NCI-H446 treated with DMSO at 0.1 percent for 48 hours (cell line): ENCODE results near the gene A2ML1.
A peak's percentile ranks its signal among the peaks of the same experiment; 100 is the strongest.
"Not testable (repeated sequence)": the region's sequence is repeated elsewhere in the genome, so short reads cannot be mapped to it uniquely, and the experiment has no call there.

Source experiments
- DNase-seq: peaks from one replicate; lab custom pipeline; 2025; lab: John Stamatoyannopoulos, UW

Gene A2ML1

DNA sequence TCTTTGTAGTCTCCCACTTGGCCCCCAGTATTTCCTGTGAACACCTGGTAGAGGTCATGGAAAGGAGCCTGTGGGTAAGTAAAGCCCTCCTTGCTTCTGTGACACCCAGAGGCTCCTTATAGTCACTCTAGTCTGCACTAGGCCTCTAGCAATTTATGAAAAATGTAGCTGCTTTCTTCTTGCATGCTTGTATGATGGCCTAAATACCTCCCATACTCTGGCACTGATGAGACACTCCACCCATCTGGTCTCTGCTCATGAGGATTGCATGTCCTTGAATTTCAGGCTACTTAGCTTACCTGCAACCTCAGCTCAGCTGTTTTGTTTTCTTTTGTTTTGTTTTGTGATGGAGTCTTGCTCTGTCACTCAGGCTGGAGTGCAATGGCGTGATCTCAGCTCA lies 4.6 kb upstream of the A2ML1 start:
- DNase-seq: no peak

GRCh38 chr12:8818526-8818925 lies 3.9 kb upstream of the A2ML1 start:
- no peak for DNase-seq

GRCh38 chr12:8819666-8819980 lies 2.8 kb upstream of the A2ML1 start:
- no peak for DNase-seq

DNA sequence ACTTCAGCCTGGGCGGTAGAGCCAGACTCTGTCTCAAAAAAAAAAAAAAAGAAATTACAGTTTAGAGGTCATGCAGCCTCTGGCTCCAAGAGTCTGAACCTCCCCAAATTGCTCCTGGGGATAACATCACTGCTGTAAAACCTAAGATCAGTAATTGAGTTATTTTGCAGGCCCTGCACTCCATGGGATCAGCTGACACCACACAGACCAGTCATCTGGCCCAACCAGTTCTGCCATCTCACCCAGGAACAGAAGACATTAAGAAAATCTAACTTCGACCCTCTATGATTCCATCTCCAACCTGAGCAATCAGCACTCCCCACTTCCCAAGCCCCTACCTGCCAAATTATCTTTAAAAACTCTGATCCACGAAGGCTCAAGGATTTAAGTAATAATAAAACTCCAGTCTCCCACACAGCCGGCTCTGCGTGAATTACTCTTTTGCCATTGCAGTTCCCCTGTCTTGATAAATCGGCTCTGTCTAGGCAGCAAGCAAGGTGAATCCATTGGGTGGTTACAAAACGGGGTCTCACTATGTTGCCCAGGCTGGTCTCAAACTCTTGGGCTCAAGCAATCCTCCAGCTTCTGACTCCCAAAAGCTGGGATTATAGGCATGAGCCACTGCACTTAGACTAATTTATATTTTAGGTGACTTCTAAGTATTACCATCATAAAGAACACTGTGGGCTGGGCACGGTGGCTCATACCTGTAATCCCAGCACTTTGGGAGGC lies 1.6 kb upstream of the A2ML1 start:
- DNase-seq: not testable (repeated sequence)

DNA sequence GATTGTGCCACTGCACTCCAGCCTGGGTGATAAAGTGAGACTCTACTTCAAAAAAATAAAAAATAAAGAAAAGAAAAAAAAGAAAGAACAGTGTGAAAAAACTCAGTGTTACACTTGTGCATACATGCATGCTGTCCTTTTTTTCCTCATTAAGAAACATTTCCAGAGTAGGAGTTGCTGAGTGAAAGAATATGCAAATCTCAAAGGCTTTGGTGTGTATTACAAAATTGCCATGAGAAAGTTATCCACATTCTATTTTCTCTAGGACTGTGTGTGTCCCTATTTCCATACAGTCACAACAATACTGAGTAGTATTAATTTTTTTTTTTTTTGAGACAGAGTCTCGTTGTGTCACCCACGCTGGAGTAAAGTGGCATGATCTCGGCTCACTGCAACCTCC lies 830 bp upstream of the A2ML1 start:
- DNase-seq: no peak

- peak; percentile 6 for DNase-seq
Observed at GRCh38 chr12:8823565-8824300, 1.3 kb downstream of the A2ML1 start.

DNA sequence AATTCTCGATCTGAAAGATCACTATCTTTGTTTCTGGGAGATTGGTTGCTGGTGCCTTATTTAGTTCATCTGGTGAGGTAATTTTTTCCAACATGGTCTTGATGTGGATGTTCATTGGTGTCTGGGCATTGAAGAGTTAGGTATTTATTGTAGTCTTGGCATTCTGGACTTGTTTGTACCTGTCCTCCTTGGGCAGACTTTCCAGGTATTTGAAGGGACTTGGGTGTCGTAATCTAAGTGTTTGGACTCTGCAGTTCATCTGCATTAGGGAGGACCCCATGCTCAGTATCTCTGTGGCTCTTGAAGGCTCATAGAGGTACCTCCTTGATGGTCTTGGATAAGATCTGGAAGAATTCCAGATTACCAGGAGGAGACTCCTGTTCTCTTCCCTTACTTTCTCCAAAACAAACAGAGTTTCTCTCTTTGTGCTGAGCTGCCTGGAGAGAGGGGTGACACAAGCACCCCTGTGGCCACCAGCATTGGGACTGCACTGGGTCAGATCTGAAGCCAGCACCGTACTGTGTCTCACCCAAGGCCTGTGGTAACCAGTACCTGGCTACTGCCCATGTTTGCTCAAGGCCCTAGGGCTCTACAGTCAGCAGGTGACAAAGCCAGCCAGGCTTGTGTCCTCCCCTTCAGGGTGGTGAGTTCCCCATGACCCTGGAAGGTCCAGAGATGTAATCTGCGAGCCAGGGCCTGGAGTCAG lies 5.3 kb downstream of the A2ML1 start:
- DNase-seq: no peak

GRCh38 chr12:8828257-8829124 lies 6.1 kb downstream of the A2ML1 start:
- DNase-seq: no peak

DNA sequence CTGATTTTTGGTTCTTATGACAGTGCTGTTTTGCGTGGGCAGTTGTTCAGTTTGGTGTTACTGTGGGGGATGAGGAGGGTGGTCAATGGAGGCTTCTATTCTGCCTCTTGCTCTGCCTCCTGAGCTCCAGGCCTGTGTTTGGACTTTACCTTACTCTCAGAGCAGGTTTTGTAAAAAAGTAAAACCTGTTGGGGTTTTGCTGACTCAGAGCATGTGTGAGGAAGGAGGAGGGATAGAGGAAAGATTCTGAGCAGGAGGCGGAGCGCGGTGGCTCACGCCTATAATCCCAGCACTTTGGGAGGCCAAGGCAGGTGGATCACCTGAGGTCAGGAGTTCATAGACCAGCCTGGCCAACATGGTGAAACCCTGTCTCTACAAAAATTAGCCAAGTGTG lies 6.7 kb downstream of the A2ML1 start:
- no peak for DNase-seq

DNA sequence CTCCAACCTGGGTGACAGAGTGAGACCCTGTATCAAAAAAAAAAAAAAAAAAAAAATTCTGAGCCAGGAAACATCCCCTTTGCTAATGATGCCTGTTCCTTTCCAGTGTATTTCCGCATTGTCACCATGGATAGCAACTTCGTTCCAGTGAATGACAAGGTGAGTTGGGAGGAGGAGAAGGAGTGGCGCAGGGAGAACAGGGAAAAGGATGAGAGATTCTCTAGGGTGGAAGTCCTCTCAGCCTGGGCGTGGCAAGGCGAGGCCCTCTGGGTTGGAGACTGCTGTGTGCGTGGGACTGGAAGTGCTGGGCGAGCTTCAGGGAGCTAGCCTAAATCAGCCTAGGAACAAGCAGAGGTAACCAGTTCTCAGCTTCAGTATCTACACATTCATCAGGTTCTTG lies 7.2 kb downstream of the A2ML1 start:
- no peak for DNase-seq

- no peak for DNase-seq
Observed at GRCh38 chr12:8831116-8831515, 8.7 kb downstream of the A2ML1 start.

- DNase-seq: no peak
Observed at GRCh38 chr12:8832500-8832899, 10.1 kb downstream of the A2ML1 start.

GRCh38 chr12:8834230-8834629 lies 11.8 kb downstream of the A2ML1 start:
- no peak for DNase-seq

DNA sequence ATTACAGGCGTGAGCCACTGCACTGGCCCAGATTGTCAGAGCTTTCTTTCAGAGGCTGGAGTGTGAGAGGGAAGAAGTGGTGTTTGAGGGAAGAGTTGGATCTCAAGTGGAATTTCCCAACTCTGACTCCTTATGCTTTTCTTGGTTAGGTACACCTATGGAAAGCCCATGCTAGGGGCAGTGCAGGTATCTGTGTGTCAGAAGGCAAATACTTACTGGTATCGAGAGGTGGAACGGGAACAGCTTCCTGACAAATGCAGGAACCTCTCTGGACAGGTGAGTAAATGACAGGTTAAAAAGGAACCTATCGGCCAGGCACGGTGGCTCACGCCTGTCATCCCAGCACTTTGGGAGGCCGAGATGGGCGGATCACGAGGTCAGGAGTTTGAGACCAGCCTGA lies 14.9 kb downstream of the A2ML1 start:
- DNase-seq: no peak

- no peak for DNase-seq
Observed at GRCh38 chr12:8840321-8840720, 17.9 kb downstream of the A2ML1 start.

GRCh38 chr12:8840938-8841633 lies 18.7 kb downstream of the A2ML1 start:
- DNase-seq: no peak

DNA sequence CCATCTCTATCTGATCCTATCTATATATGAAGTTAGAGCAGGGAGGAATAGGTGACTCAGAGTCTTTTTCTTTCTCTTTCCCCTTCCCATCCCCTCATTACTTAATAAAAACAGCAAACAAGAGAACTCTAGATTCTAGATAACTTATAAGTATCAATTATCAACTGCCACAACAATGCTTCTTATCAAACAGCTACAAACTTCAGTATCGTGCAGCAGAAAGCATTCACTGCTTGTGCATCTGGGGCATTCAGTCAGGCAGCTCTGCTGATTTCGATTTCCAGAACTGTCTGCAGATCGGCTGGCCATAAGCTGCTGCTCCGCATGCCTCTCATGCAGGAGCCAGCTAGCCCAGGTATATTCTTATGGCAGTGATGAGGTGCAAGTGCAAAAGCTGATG lies 19.4 kb downstream of the A2ML1 start:
- DNase-seq: no peak

- DNase-seq: no peak
Observed at GRCh38 chr12:8844665-8845064, 22.2 kb downstream of the A2ML1 start.

DNA sequence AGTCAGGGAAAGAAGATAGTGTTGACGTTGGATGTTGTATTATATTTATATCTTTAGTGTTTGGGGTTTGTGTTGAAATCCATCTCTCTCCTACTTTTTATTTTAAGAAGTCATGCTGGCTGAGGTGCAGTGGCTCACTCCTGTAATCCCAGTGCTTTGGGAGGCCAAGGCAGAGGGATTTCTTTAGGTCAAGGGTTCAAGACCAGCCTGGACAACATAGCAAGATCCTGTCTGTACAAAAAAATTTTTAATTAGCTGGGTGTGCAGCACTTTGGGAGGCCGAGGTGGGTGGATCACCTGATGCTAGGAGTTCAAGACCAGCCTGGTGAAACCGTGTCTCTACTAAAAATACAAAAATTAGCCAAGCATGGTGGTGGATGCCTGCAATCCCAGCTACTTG lies 23.9 kb downstream of the A2ML1 start:
- DNase-seq: no peak

DNA sequence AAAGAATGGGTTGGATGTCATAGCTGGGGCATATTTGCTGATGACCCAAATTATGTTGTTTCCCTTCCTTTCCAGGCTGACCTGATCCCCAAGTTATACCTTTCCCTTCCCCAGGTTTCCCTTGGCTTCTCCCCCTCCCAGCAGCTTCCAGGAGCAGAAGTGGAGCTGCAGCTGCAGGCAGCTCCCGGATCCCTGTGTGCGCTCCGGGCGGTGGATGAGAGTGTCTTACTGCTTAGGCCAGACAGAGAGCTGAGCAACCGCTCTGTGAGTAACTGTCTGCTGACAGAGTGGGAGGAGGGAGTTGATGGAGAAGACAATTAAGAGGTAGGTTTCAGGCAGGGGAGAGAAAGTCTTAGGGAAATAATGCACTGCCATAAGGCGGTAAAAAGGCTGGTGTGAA lies 25.0 kb downstream of the A2ML1 start:
- no peak for DNase-seq

DNA sequence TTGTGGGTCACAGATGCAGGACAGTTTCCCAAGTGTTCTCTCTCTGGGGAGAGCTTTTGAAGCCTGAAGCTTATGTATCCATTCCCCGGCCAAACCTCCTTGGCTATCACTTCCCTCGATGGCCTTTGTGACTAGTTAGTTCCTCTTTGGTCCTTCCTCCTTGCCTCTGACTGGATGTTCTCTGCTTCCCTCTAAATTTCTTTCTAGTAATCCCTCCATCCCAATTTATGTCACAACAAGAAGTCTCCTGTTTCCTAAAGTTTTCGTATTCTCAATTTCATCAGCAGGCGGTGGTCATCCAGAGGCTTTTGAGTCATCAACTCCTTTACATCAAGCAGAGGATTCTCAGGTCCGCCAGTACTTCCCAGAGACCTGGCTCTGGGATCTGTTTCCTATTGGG lies 27.5 kb downstream of the A2ML1 start:
- DNase-seq: no peak

DNA sequence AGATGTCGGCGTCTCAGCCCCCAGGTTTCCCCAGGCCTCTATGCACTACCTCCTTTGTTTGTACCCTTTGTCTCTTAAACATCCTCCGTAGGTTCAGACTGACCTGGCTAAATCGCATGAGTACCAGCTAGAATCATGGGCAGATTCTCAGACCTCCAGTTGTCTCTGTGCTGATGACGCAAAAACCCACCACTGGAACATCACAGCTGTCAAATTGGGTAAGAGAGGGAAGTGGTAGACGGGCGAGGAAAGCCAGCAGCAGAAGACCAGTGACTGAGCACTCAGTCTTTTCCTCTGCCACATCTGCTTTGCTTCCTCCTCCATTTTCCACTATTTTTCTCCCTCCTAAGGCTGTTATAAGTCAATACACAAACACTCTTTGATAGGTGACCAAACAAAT lies 29.7 kb downstream of the A2ML1 start:
- DNase-seq: no peak
